HEK293 (cell line): Measurements from ENCODE around the gene STK24.
A peak's percentile ranks its signal among the peaks of the same experiment; 100 is the strongest.

Experiments
- GLIS2 ChIP-seq: fragments of 450-650 bp; formaldehyde crosslinking; IDR thresholded peaks from 2 replicates; pipeline ENCODE4 v1.5.1; 2016; ENCODE audit warnings: missing biosample characterization, missing genetic modification characterization
- KLF10 ChIP-seq: fragments of 450-650 bp; IDR thresholded peaks from 2 replicates; pipeline ENCODE4 v1.5.1; 2018; ENCODE audit warnings: missing biosample characterization, mild to moderate bottlenecking, missing genetic modification characterization
- RBAK ChIP-seq: fragments of 450-650 bp; formaldehyde crosslinking; IDR thresholded peaks from 2 replicates; pipeline ENCODE4 v1.5.1; 2016; ENCODE audit warnings: missing biosample characterization, missing genetic modification characterization
- REPIN1 ChIP-seq: fragments of 450-650 bp; formaldehyde crosslinking; IDR thresholded peaks from 2 replicates; pipeline ENCODE4 v1.5.1; 2017; ENCODE audit warnings: missing biosample characterization, missing genetic modification characterization, low read depth
- YY1 ChIP-seq: fragments of 450-650 bp; formaldehyde crosslinking; IDR thresholded peaks from 2 replicates; pipeline ENCODE4 v1.5.1; 2018; ENCODE audit warnings: missing biosample characterization, missing genetic modification characterization
- ZBTB20 ChIP-seq: fragments of 450-650 bp; formaldehyde crosslinking; IDR thresholded peaks from 2 replicates; pipeline ENCODE4 v1.5.1; 2016; ENCODE audit warnings: missing biosample characterization, missing genetic modification characterization
- ZFP41 ChIP-seq: fragments of 450-650 bp; formaldehyde crosslinking; IDR thresholded peaks from 2 replicates; pipeline ENCODE4 v1.5.1; 2016; ENCODE audit warnings: missing biosample characterization, missing genetic modification characterization, borderline replicate concordance
- ZNF121 ChIP-seq: fragments of 450-650 bp; formaldehyde crosslinking; IDR thresholded peaks from 2 replicates; pipeline ENCODE4 v1.5.1; 2016; ENCODE audit warnings: missing biosample characterization, missing genetic modification characterization
- ZNF138 ChIP-seq: fragments of 450-650 bp; formaldehyde crosslinking; IDR thresholded peaks from 2 replicates; pipeline ENCODE4 v1.5.1; 2016; ENCODE audit warnings: missing biosample characterization, missing genetic modification characterization, borderline replicate concordance
- ZNF16 ChIP-seq: fragments of 450-650 bp; formaldehyde crosslinking; IDR thresholded peaks from 2 replicates; pipeline ENCODE4 v1.5.1; 2016; ENCODE audit warnings: low read depth, missing biosample characterization, missing genetic modification characterization
- ZNF239 ChIP-seq: fragments of 450-650 bp; formaldehyde crosslinking; IDR thresholded peaks from 2 replicates; pipeline ENCODE4 v1.5.1; 2016; ENCODE audit warnings: missing biosample characterization, missing genetic modification characterization
- ZNF335 ChIP-seq: fragments of 450-650 bp; formaldehyde crosslinking; conservative IDR thresholded peaks from 2 replicates; pipeline ENCODE4 v1.5.1; 2016; ENCODE audit warnings: missing biosample characterization, missing genetic modification characterization
- ZNF354C ChIP-seq: fragments of 450-650 bp; formaldehyde crosslinking; IDR thresholded peaks from 2 replicates; pipeline ENCODE4 v1.5.1; 2016; ENCODE audit warnings: missing biosample characterization, missing genetic modification characterization, low read depth, borderline replicate concordance
- ZNF514 ChIP-seq: fragments of 450-650 bp; formaldehyde crosslinking; IDR thresholded peaks from 2 replicates; pipeline ENCODE4 v1.5.1; 2016; ENCODE audit warnings: missing biosample characterization, missing genetic modification characterization
- ZNF560 ChIP-seq: fragments of 450-650 bp; formaldehyde crosslinking; IDR thresholded peaks from 2 replicates; pipeline ENCODE4 v1.5.1; 2017; ENCODE audit warnings: missing biosample characterization, missing genetic modification characterization, borderline replicate concordance
- ZNF571 ChIP-seq: fragments of 450-650 bp; formaldehyde crosslinking; IDR thresholded peaks from 2 replicates; pipeline ENCODE4 v1.5.0; 2017; ENCODE audit warnings: missing biosample characterization, missing genetic modification characterization
- ZNF600 ChIP-seq: fragments of 450-650 bp; formaldehyde crosslinking; IDR thresholded peaks from 2 replicates; pipeline ENCODE4 v1.5.1; 2016; ENCODE audit warnings: missing biosample characterization, missing genetic modification characterization
- ZNF670 ChIP-seq: fragments of 450-650 bp; formaldehyde crosslinking; IDR thresholded peaks from 2 replicates; pipeline ENCODE4 v1.5.1; 2016; ENCODE audit warnings: missing biosample characterization, missing genetic modification characterization, low read depth
- ZNF777 ChIP-seq: fragments of 450-650 bp; formaldehyde crosslinking; IDR thresholded peaks from 2 replicates; pipeline ENCODE4 v1.5.1; 2017; ENCODE audit warnings: missing biosample characterization, missing genetic modification characterization, borderline replicate concordance
- TF ChIP-seq, protein P1 (sequence below): fragments of 450-650 bp; formaldehyde crosslinking; IDR thresholded peaks from 2 replicates; pipeline ENCODE4 v1.5.1; 2016; ENCODE audit warnings: missing biosample characterization, missing genetic modification characterization
- TF ChIP-seq, protein P2 (sequence below): fragments of 450-650 bp; formaldehyde crosslinking; conservative IDR thresholded peaks from 2 replicates; pipeline ENCODE4 v1.5.1; 2016; ENCODE audit warnings: low read depth, missing biosample characterization, missing genetic modification characterization
- TF ChIP-seq, protein P3 (sequence below): fragments of 450-650 bp; formaldehyde crosslinking; IDR thresholded peaks from 2 replicates; pipeline ENCODE4 v1.5.1; 2016; ENCODE audit warnings: missing biosample characterization, missing genetic modification characterization
- TF ChIP-seq, protein P4 (sequence below): fragments of 450-650 bp; formaldehyde crosslinking; IDR thresholded peaks from 2 replicates; pipeline ENCODE4 v1.5.1; 2016; ENCODE audit warnings: missing biosample characterization, missing genetic modification characterization
- TF ChIP-seq, protein P5 (sequence below): fragments of 450-650 bp; formaldehyde crosslinking; IDR thresholded peaks from 2 replicates; pipeline ENCODE4 v1.5.1; 2016; ENCODE audit warnings: missing biosample characterization, missing genetic modification characterization

The STK24 gene

DNA sequence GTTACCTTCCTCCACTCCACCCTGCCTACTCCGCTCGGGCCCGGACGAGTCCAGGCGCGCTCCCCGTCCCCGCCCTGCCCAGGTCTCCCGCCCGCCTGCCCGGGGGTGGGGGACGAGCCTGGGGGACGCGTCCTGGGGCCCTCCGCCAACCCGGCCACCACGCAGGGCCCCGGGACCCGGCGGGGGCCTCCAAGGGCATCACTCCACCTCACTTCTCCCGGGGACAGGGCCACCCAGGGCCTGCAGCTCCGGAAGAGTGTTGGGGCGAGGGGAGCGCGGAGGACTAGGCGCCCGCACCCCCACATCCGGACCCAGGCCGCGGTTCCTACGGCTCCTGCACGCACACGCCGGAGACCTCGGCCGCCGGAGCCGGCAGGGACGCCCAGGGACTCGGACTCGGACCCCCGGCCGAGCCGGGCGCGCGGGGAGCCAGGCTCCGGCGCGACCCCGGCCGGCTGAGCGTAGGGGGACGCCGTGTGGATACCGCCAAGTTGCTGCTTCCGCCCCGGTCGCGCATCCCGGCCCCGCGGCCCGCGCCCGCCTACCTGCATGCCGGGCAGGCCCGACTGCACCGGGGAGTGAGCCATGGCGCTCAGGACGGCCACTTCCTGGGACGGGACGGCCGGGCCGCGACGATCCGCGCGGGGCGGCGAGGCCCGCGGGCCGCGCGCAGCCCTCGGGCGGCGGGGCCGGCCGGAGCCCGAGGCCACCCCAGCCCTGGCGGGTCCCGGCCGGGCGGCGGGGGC, 534 bp downstream of the STK24 start (continued):
- TF ChIP-seq, protein P1, sequence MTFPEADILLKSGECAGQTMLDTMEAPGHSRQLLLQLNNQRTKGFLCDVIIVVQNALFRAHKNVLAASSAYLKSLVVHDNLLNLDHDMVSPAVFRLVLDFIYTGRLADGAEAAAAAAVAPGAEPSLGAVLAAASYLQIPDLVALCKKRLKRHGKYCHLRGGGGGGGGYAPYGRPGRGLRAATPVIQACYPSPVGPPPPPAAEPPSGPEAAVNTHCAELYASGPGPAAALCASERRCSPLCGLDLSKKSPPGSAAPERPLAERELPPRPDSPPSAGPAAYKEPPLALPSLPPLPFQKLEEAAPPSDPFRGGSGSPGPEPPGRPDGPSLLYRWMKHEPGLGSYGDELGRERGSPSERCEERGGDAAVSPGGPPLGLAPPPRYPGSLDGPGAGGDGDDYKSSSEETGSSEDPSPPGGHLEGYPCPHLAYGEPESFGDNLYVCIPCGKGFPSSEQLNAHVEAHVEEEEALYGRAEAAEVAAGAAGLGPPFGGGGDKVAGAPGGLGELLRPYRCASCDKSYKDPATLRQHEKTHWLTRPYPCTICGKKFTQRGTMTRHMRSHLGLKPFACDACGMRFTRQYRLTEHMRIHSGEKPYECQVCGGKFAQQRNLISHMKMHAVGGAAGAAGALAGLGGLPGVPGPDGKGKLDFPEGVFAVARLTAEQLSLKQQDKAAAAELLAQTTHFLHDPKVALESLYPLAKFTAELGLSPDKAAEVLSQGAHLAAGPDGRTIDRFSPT (tag by site-specific recombination) = no peak
- TF ChIP-seq REPIN1 (tag by site-specific recombination) = no peak
- TF ChIP-seq, protein P2, sequence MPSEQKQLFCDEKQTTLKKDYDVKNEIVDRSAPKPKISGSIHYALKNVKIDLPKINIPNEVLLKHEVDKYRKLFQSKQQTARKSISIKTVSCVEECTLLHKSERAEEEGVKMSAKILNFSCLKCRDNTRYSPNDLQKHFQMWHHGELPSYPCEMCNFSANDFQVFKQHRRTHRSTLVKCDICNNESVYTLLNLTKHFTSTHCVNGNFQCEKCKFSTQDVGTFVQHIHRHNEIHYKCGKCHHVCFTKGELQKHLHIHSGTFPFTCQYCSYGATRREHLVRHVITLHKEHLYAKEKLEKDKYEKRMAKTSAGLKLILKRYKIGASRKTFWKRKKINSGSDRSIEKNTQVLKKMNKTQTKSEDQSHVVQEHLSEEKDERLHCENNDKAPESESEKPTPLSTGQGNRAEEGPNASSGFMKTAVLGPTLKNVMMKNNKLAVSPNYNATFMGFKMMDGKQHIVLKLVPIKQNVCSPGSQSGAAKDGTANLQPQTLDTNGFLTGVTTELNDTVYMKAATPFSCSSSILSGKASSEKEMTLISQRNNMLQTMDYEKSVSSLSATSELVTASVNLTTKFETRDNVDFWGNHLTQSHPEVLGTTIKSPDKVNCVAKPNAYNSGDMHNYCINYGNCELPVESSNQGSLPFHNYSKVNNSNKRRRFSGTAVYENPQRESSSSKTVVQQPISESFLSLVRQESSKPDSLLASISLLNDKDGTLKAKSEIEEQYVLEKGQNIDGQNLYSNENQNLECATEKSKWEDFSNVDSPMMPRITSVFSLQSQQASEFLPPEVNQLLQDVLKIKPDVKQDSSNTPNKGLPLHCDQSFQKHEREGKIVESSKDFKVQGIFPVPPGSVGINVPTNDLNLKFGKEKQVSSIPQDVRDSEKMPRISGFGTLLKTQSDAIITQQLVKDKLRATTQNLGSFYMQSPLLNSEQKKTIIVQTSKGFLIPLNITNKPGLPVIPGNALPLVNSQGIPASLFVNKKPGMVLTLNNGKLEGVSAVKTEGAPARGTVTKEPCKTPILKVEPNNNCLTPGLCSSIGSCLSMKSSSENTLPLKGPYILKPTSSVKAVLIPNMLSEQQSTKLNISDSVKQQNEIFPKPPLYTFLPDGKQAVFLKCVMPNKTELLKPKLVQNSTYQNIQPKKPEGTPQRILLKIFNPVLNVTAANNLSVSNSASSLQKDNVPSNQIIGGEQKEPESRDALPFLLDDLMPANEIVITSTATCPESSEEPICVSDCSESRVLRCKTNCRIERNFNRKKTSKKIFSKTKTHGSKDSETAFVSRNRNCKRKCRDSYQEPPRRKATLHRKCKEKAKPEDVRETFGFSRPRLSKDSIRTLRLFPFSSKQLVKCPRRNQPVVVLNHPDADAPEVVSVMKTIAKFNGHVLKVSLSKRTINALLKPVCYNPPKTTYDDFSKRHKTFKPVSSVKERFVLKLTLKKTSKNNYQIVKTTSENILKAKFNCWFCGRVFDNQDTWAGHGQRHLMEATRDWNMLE (tag by site-specific recombination) = no peak
- no peak for TF ChIP-seq ZNF138 (tag by site-specific recombination)
- no peak for TF ChIP-seq ZFP41
- no peak for TF ChIP-seq YY1 (tag by site-specific recombination)
- no peak for TF ChIP-seq ZNF121 (tag by site-specific recombination)
- TF ChIP-seq, protein P3, sequence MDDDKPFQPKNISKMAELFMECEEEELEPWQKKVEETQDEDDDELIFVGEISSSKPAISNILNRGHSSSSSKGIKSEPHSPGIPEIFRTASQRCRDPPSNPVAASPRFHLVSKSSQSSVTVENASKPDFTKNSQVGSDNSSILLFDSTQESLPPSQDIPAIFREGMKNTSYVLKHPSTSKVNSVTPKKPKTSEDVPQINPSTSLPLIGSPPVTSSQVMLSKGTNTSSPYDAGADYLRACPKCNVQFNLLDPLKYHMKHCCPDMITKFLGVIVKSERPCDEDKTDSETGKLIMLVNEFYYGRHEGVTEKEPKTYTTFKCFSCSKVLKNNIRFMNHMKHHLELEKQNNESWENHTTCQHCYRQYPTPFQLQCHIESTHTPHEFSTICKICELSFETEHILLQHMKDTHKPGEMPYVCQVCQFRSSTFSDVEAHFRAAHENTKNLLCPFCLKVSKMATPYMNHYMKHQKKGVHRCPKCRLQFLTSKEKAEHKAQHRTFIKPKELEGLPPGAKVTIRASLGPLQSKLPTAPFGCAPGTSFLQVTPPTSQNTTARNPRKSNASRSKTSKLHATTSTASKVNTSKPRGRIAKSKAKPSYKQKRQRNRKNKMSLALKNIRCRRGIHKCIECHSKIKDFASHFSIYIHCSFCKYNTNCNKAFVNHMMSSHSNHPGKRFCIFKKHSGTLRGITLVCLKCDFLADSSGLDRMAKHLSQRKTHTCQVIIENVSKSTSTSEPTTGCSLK (tag by site-specific recombination) = no peak
- no peak for TF ChIP-seq ZNF560 (tag by site-specific recombination)
- TF ChIP-seq ZNF16 = no peak
- TF ChIP-seq RBAK (tag by site-specific recombination) = no peak
- no peak for TF ChIP-seq ZNF600
- TF ChIP-seq, protein P4, sequence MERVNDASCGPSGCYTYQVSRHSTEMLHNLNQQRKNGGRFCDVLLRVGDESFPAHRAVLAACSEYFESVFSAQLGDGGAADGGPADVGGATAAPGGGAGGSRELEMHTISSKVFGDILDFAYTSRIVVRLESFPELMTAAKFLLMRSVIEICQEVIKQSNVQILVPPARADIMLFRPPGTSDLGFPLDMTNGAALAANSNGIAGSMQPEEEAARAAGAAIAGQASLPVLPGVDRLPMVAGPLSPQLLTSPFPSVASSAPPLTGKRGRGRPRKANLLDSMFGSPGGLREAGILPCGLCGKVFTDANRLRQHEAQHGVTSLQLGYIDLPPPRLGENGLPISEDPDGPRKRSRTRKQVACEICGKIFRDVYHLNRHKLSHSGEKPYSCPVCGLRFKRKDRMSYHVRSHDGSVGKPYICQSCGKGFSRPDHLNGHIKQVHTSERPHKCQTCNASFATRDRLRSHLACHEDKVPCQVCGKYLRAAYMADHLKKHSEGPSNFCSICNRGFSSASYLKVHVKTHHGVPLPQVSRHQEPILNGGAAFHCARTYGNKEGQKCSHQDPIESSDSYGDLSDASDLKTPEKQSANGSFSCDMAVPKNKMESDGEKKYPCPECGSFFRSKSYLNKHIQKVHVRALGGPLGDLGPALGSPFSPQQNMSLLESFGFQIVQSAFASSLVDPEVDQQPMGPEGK (tag by site-specific recombination) = 0 out of 2 replicates have a peak, but pooled peaks have one; percentile 55
- TF ChIP-seq ZNF239 (tag by site-specific recombination) = no peak
- TF ChIP-seq ZNF670 (tag by site-specific recombination) = no peak
- TF ChIP-seq ZNF514 (tag by site-specific recombination) = no peak
- no peak for TF ChIP-seq ZNF571 (tag by site-specific recombination)
- peak; percentile 99 for TF ChIP-seq ZBTB20 (tag by site-specific recombination)
- TF ChIP-seq ZNF354C (tag by site-specific recombination) = no peak
- TF ChIP-seq ZNF777 (tag by site-specific recombination) = no peak
- TF ChIP-seq GLIS2 (tag by site-specific recombination) = peak; percentile 93
- TF ChIP-seq, protein P5, sequence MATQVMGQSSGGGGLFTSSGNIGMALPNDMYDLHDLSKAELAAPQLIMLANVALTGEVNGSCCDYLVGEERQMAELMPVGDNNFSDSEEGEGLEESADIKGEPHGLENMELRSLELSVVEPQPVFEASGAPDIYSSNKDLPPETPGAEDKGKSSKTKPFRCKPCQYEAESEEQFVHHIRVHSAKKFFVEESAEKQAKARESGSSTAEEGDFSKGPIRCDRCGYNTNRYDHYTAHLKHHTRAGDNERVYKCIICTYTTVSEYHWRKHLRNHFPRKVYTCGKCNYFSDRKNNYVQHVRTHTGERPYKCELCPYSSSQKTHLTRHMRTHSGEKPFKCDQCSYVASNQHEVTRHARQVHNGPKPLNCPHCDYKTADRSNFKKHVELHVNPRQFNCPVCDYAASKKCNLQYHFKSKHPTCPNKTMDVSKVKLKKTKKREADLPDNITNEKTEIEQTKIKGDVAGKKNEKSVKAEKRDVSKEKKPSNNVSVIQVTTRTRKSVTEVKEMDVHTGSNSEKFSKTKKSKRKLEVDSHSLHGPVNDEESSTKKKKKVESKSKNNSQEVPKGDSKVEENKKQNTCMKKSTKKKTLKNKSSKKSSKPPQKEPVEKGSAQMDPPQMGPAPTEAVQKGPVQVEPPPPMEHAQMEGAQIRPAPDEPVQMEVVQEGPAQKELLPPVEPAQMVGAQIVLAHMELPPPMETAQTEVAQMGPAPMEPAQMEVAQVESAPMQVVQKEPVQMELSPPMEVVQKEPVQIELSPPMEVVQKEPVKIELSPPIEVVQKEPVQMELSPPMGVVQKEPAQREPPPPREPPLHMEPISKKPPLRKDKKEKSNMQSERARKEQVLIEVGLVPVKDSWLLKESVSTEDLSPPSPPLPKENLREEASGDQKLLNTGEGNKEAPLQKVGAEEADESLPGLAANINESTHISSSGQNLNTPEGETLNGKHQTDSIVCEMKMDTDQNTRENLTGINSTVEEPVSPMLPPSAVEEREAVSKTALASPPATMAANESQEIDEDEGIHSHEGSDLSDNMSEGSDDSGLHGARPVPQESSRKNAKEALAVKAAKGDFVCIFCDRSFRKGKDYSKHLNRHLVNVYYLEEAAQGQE (tag by site-specific recombination) = no peak
- TF ChIP-seq KLF10 (tag by site-specific recombination) = peak; percentile 54; the same call in 1 of the 2 replicates
- TF ChIP-seq ZNF335 (tag by site-specific recombination) = peak; percentile 36; the same call in 1 of the 2 replicates
